ENCODE data around the gene C2CD3. TPM values are rescaled to one million over a fixed set of nuclear protein-coding genes. Genes with fewer than 3 reads are reported as not detected.
A peak's percentile ranks its signal among the peaks of the same experiment; 100 is the strongest.

Gene C2CD3
- total and polyA plus RNA-seq, 4 experiments from 2014 or later, result 4.5 to 52.7 (median 26.5) TPM

DNA sequence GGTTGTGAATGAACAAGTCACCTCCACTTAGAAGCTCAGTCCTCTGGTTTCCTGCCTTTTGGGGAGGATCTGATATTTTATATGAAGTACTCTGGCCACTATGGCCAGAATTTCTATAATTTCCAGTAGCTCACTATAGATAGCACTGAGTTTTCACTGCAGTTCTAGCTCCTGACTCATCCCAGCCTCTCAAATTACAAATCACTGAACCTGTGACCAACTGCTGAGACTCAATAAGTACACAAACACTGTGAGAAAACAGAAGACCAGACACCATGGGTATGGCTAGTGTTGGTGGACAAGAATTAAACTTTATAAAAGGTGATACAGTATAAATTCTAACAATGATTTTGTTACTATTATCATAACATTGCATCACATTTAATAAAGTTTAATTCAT lies 114.9 kb downstream of the C2CD3 start:
- peaks cover 44 to 48% of the 10 kb centered on the region in 2 donors for H3K36me3 Mint-ChIP-seq
- H3K27ac ChIP-seq (ENCODE audit: low read depth, low read length), result no peak overlapping the region
- H3K4me1 Mint-ChIP-seq, result peaks cover 0 to 6% (median 1%) of the 10 kb centered on the region in 4 donors
- peaks cover 6% of the 10 kb centered on the region for H3K36me3 ChIP-seq (ENCODE audit: insufficient read depth, low read length)
- CTCF ChIA-PET (ENCODE audit: partially characterized antibody), result no interaction called here
- intact Hi-C loops (cut with micrococcal nuclease), result no loop called here
- POLR2A ChIA-PET (ENCODE audit: partially characterized antibody), result interaction anchor here (1.1 to 1.2 kb wide), 2 partner anchors 76 to 85 kb away, joined by 3 to 4 read pairs; no protein-coding TSS in a partner anchor
- no peaks in the 10 kb centered on the region for H3K4me1 ChIP-seq (ENCODE audit: insufficient read depth, low read length)
- no peak for DNase-seq
- peak overlapping the region in 1 of 7 donors; percentile 81 for H3K27ac Mint-ChIP-seq
- H3K9me3 Mint-ChIP-seq, result no peaks in the 10 kb centered on the region
- no peaks in the 10 kb centered on the region for H3K27me3 ChIP-seq (ENCODE audit: insufficient read depth, low read length)
- H3K4me3 ChIP-seq (ENCODE audit: low read length in 2 of 2), result no peak overlapping the region
- no peaks in the 10 kb centered on the region for H3K9me3 ChIP-seq (ENCODE audit: control insufficient read depth in 1 of 2, low read length in 2 of 2)
- no peaks in the 10 kb centered on the region for H3K27me3 Mint-ChIP-seq
- no peak overlapping the region for H3K4me3 Mint-ChIP-seq

- DNase-seq, result no peak
- Mint-ChIP-seq H3K4me1 (peaks cover 0 to under 1% (median 0%) of the 10 kb centered on the region in 4 donors), H3K4me3 (no peak overlapping the region), H3K27ac (peak overlapping the region in 1 of 7 donors; percentile 6), H3K36me3 (peaks cover 49% of the 10 kb centered on the region in 2 donors), H3K9me3 (no peaks in the 10 kb centered on the region), H3K27me3 (no peaks in the 10 kb centered on the region)
- no peak overlapping the region for H3K4me3 ChIP-seq (ENCODE audit: low read length in 2 of 2)
- no peaks in the 10 kb centered on the region for H3K4me1 ChIP-seq (ENCODE audit: insufficient read depth, low read length)
- no peak overlapping the region for H3K27ac ChIP-seq (ENCODE audit: low read depth, low read length)
- no peaks in the 10 kb centered on the region for H3K9me3 ChIP-seq (ENCODE audit: control insufficient read depth in 1 of 2, low read length in 2 of 2)
- ChIA-PET CTCF (ENCODE audit: partially characterized antibody) (no interaction called here), POLR2A (ENCODE audit: partially characterized antibody) (interaction anchor here (1.1 kb wide), 1 partner anchor 55 kb away, joined by 3 read pairs; no protein-coding TSS in a partner anchor)
- peaks cover 12% of the 10 kb centered on the region for H3K36me3 ChIP-seq (ENCODE audit: insufficient read depth, low read length)
- intact Hi-C loops (cut with micrococcal nuclease), result no loop called here
- H3K27me3 ChIP-seq (ENCODE audit: insufficient read depth, low read length), result no peaks in the 10 kb centered on the region
These were observed 120.3 kb downstream of the C2CD3 start for GRCh38 chr11:74050465-74050864.

DNA sequence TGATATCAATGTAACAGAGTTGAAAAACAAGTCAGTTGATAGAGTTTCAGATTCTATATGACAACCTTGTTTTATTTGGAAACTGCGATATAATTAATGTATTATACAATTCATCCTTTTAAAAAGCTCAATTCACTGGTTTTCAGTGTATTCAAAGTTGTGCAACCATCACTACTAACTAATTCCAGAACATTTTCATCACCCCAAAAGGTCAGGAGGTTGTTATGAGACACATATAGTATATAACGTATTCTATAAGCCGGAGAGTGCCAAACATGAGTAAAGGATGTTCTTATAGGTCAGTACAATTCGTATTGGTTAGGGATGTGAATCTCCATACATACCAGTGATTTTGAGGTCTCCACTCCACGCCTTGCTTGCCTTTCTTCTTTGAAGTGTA lies 121.8 kb downstream of the C2CD3 start:
- H3K4me1 Mint-ChIP-seq, result peaks cover 0 to 4% (median under 1%) of the 10 kb centered on the region in 4 donors
- CTCF ChIA-PET (ENCODE audit: partially characterized antibody), result no interaction called here
- H3K36me3 Mint-ChIP-seq, result peaks cover 44 to 51% of the 10 kb centered on the region in 2 donors

GRCh38 chr11:74044538-74044937 lies 126.3 kb downstream of the C2CD3 start:
- no peak overlapping the region for H3K27ac ChIP-seq (ENCODE audit: low read depth, low read length)
- H3K4me3 ChIP-seq (ENCODE audit: low read length in 2 of 2), result no peak overlapping the region
- no peaks in the 10 kb centered on the region for H3K4me1 ChIP-seq (ENCODE audit: insufficient read depth, low read length)
- ChIA-PET CTCF (ENCODE audit: partially characterized antibody) (interaction anchor here (1.2 kb wide), 1 partner anchor 41 kb away, joined by 3 read pairs; no protein-coding TSS in a partner anchor), POLR2A (ENCODE audit: partially characterized antibody) (interaction anchor here (0.6 to 1.3 kb wide), 3 partner anchors 39 to 157 kb away, joined by 3 to 4 read pairs (median 3); no protein-coding TSS in a partner anchor)
- H3K9me3 Mint-ChIP-seq, result peaks cover 0 to 1% (median 0%) of the 10 kb centered on the region in 8 donors
- intact Hi-C loops (cut with micrococcal nuclease), result no loop called here
- H3K36me3 ChIP-seq (ENCODE audit: insufficient read depth, low read length), result peaks cover 12% of the 10 kb centered on the region
- no peaks in the 10 kb centered on the region for H3K27me3 Mint-ChIP-seq
- peak overlapping the region in 1 of 7 donors; percentile 61 for H3K27ac Mint-ChIP-seq
- H3K4me1 Mint-ChIP-seq, result peaks cover 0 to 6% (median 4%) of the 10 kb centered on the region in 4 donors
- no peaks in the 10 kb centered on the region for H3K9me3 ChIP-seq (ENCODE audit: control insufficient read depth in 1 of 2, low read length in 2 of 2)
- H3K4me3 Mint-ChIP-seq, result no peak overlapping the region
- H3K27me3 ChIP-seq (ENCODE audit: insufficient read depth, low read length), result no peaks in the 10 kb centered on the region
- H3K36me3 Mint-ChIP-seq, result peaks cover 55 to 60% of the 10 kb centered on the region in 2 donors
- no peak for DNase-seq

More for the DNA sequence above, 121.8 kb downstream of the C2CD3 start:
- H3K4me3 ChIP-seq (ENCODE audit: low read length in 2 of 2), result no peak overlapping the region
- H3K9me3 ChIP-seq (ENCODE audit: control insufficient read depth in 1 of 2, low read length in 2 of 2), result no peaks in the 10 kb centered on the region
- Mint-ChIP-seq H3K27me3 (no peaks in the 10 kb centered on the region), H3K27ac (no peak overlapping the region), H3K9me3 (peaks cover 0 to 1% (median 0%) of the 10 kb centered on the region in 8 donors), H3K4me3 (no peak overlapping the region)
- no peaks in the 10 kb centered on the region for H3K4me1 ChIP-seq (ENCODE audit: insufficient read depth, low read length)
- no peak for DNase-seq
- intact Hi-C loops (cut with micrococcal nuclease), result no loop called here
- peaks cover 12% of the 10 kb centered on the region for H3K36me3 ChIP-seq (ENCODE audit: insufficient read depth, low read length)
- POLR2A ChIA-PET (ENCODE audit: partially characterized antibody), result interaction anchor here (0.9 kb wide), 1 partner anchor 69 kb away, joined by 4 read pairs; no protein-coding TSS in a partner anchor
- no peaks in the 10 kb centered on the region for H3K27me3 ChIP-seq (ENCODE audit: insufficient read depth, low read length)
- no peak overlapping the region for H3K27ac ChIP-seq (ENCODE audit: low read depth, low read length)

GRCh38 chr11:74043450-74043849 lies 127.4 kb downstream of the C2CD3 start:
- Histone ChIP-seq H3K27ac (ENCODE audit: low read depth, low read length) (no peak overlapping the region), H3K4me3 (ENCODE audit: low read length in 2 of 2) (no peak overlapping the region), H3K36me3 (ENCODE audit: insufficient read depth, low read length) (peaks cover 20% of the 10 kb centered on the region), H3K9me3 (ENCODE audit: control insufficient read depth in 1 of 2, low read length in 2 of 2) (no peaks in the 10 kb centered on the region), H3K27me3 (ENCODE audit: insufficient read depth, low read length) (no peaks in the 10 kb centered on the region), H3K4me1 (ENCODE audit: insufficient read depth, low read length) (no peaks in the 10 kb centered on the region)
- peaks cover 0 to 6% (median 4%) of the 10 kb centered on the region in 4 donors for H3K4me1 Mint-ChIP-seq
- no peak overlapping the region for H3K27ac Mint-ChIP-seq
- peaks cover 53 to 60% of the 10 kb centered on the region in 2 donors for H3K36me3 Mint-ChIP-seq
- H3K4me3 Mint-ChIP-seq, result no peak overlapping the region
- no peaks in the 10 kb centered on the region for H3K27me3 Mint-ChIP-seq
- intact Hi-C loops (cut with micrococcal nuclease), result no loop called here
- no peak for DNase-seq
- H3K9me3 Mint-ChIP-seq, result peaks cover 0 to 1% (median 0%) of the 10 kb centered on the region in 8 donors
- CTCF ChIA-PET (ENCODE audit: partially characterized antibody), result no interaction called here
- POLR2A ChIA-PET (ENCODE audit: partially characterized antibody), result no interaction called here

- H3K4me1 ChIP-seq (ENCODE audit: insufficient read depth, low read length), result no peaks in the 10 kb centered on the region
- Mint-ChIP-seq H3K27me3 (no peaks in the 10 kb centered on the region), H3K4me3 (no peak overlapping the region), H3K36me3 (peaks cover 58 to 74% of the 10 kb centered on the region in 2 donors), H3K27ac (peak overlapping the region in 1 of 7 donors; percentile 42), H3K9me3 (no peaks in the 10 kb centered on the region), H3K4me1 (peaks cover 4 to 7% (median 5%) of the 10 kb centered on the region in 4 donors)
- peaks cover 22% of the 10 kb centered on the region for H3K36me3 ChIP-seq (ENCODE audit: insufficient read depth, low read length)
- no peak for DNase-seq
- ChIA-PET POLR2A (ENCODE audit: partially characterized antibody) (interaction anchor here (1.6 kb wide), 1 partner anchor 54 kb away, joined by 3 read pairs; no protein-coding TSS in a partner anchor), CTCF (ENCODE audit: partially characterized antibody) (no interaction called here)
- H3K27ac ChIP-seq (ENCODE audit: low read depth, low read length), result no peak overlapping the region
- no peaks in the 10 kb centered on the region for H3K27me3 ChIP-seq (ENCODE audit: insufficient read depth, low read length)
- no peaks in the 10 kb centered on the region for H3K9me3 ChIP-seq (ENCODE audit: control insufficient read depth in 1 of 2, low read length in 2 of 2)
- intact Hi-C loops (cut with micrococcal nuclease), result no loop called here
- H3K4me3 ChIP-seq (ENCODE audit: low read length in 2 of 2), result no peak overlapping the region
These were observed 133.5 kb downstream of the C2CD3 start for GRCh38 chr11:74037309-74037708.

DNA sequence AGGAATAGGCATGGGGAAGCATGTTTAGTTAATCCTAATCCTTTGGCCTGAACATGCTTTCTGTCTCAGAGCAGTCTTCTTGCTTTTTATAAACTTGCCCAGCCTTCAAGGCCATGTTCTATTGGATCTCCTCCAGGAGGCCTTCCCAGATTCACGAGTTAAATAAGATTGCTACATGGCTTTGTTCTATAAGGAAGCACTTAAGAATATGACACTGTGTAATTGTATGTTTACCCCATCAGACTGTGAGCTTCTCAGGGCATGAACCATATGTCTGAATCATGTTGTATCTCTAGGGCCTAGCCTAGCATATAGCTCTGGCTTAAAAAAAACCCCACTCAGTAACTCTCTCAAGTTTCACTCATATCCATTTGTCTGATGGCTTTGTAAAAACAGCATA lies 135.5 kb downstream of the C2CD3 start:
- no peaks in the 10 kb centered on the region for H3K9me3 ChIP-seq (ENCODE audit: control insufficient read depth in 1 of 2, low read length in 2 of 2)
- H3K36me3 ChIP-seq (ENCODE audit: insufficient read depth, low read length), result peaks cover 22% of the 10 kb centered on the region
- H3K4me1 ChIP-seq (ENCODE audit: insufficient read depth, low read length), result peaks cover 14% of the 10 kb centered on the region
- Mint-ChIP-seq H3K27me3 (no peaks in the 10 kb centered on the region), H3K4me3 (no peak overlapping the region), H3K4me1 (peaks cover 17 to 23% (median 22%) of the 10 kb centered on the region in 4 donors), H3K9me3 (no peaks in the 10 kb centered on the region), H3K27ac (peak overlapping the region in 5 of 7 donors; percentile 9 to 82 (median 75)), H3K36me3 (peaks cover 45 to 59% of the 10 kb centered on the region in 2 donors)
- H3K4me3 ChIP-seq (ENCODE audit: low read length in 2 of 2), result no peak overlapping the region
- H3K27me3 ChIP-seq (ENCODE audit: insufficient read depth, low read length), result no peaks in the 10 kb centered on the region
- intact Hi-C loops (cut with micrococcal nuclease), result no loop called here
- no peak overlapping the region for H3K27ac ChIP-seq (ENCODE audit: low read depth, low read length)
- ChIA-PET CTCF (ENCODE audit: partially characterized antibody) (interaction anchor here (0.7 kb wide), 1 partner anchor 25 kb away, joined by 3 read pairs; no protein-coding TSS in a partner anchor), POLR2A (ENCODE audit: partially characterized antibody) (no interaction called here)
- DNase-seq, result no peak

Data from CD4-positive, alpha-beta memory T cell (primary cell).